ENCODE data around the gene BTN1A1. TPM values are rescaled to one million over a fixed set of nuclear protein-coding genes. Genes with fewer than 3 reads are reported as not detected.

The BTN1A1 gene
- total and polyA plus RNA-seq, 9 of the 15 experiments (the other 6 are each of a cell fraction or from before 2014, with no cell fraction given), result 0.01 to 0.15 (median 0.06) TPM; not detected in 4

- peaks cover 45% of the 10 kb centered on the region for H3K79me2 ChIP-seq (ENCODE audit: control insufficient read depth, insufficient read depth, low read length)
- peak overlapping the region; percentile 94 for H3K4me2 ChIP-seq (ENCODE audit: insufficient read depth, low read length)
- no peak for ATAC-seq
- FAIRE-seq, result no peak
- peaks cover 11 to 19% of the 10 kb centered on the region in 2 experiments for H3K4me1 ChIP-seq (replicated peaks in 1 of 2; ENCODE audit: control insufficient read depth in 2 of 2, insufficient read depth in 2 of 2, low read length in 2 of 2)
- POLR2A ChIA-PET, result interaction anchor here (0.6 to 4.2 kb wide), 4 partner anchors 13 to 741 kb away, joined by 3 to 26 read pairs (median 12); no protein-coding TSS in a partner anchor
- no peaks in the 10 kb centered on the region; the same call in 1 of the 2 replicates for H4K20me1 ChIP-seq (replicated peaks; ENCODE audit: control insufficient read depth, insufficient read depth, low read length)
- no peak for DNase-seq (ENCODE audit: extremely low read depth in 1 of 4, low spot score in 3 of 4)
- peak overlapping the region; percentile 98 for H2AFZ ChIP-seq (ENCODE audit: low read depth, low read length)
- peak overlapping the region; percentile 80 to 95 for H3K9ac ChIP-seq (ENCODE audit: insufficient read depth in 1 of 2, low read depth in 2 of 2, low read length in 2 of 2)
- H3K27me3 ChIP-seq (ENCODE audit: control insufficient read depth in 2 of 2, insufficient read depth in 2 of 2, low read length in 2 of 2), result no peaks in the 10 kb centered on the region
- in situ Hi-C loops (cut with MboI) (no loop called here), intact Hi-C loops (cut with micrococcal nuclease) (loop anchor here (5.0 kb wide), 1 partner anchor 227 kb away; no protein-coding TSS in a partner anchor)
- no peaks in the 10 kb centered on the region for H3K9me3 ChIP-seq (replicated peaks; ENCODE audit: control insufficient read depth, insufficient read depth, low read depth, low read length)
- WGBS (ENCODE audit: insufficient coverage, low coverage, missing lambda C conversion rate), result 4% methylated on average over 16 of the region's 16 CpGs
- peaks cover 34% of the 10 kb centered on the region for H3K36me3 ChIP-seq (ENCODE audit: control insufficient read depth, insufficient read depth, low read length)
- no TSS peak for BruUV-seq (replicated peaks)
- H3K4me3 ChIP-seq, result peak overlapping the region; percentile 67
- no peaks in the 10 kb centered on the region for H3K9me1 ChIP-seq (ENCODE audit: control insufficient read depth, insufficient read depth, low read length)
- CTCF ChIA-PET (ENCODE audit: low intra/inter-chr PET ratio), result interaction anchor here (0.7 kb wide), 1 partner anchor 9 kb away, joined by 6 read pairs; no protein-coding TSS in a partner anchor
- H3K27ac ChIP-seq (ENCODE audit: extremely low read depth, low read depth, low read length), result peak overlapping the region; percentile 86
- TF ChIP-seq BHLHE40 (IDR thresholded peaks at IDR 0.05; ENCODE audit: low read length), result no peak
- TF ChIP-seq PHF20 (IDR thresholded peaks at IDR 0.05; ENCODE audit: partially characterized antibody), result peak; percentile 50
- TF ChIP-seq HDAC1 (IDR thresholded peaks at IDR 0.05), result peak in 1 of 2 experiments; percentile 31; a peak in 1 of 4 replicates
- peak; percentile 14 for TF ChIP-seq TBP (optimal IDR thresholded peaks at IDR 0.05; ENCODE audit: low read depth, low read length)
- TF ChIP-seq, protein P1, sequence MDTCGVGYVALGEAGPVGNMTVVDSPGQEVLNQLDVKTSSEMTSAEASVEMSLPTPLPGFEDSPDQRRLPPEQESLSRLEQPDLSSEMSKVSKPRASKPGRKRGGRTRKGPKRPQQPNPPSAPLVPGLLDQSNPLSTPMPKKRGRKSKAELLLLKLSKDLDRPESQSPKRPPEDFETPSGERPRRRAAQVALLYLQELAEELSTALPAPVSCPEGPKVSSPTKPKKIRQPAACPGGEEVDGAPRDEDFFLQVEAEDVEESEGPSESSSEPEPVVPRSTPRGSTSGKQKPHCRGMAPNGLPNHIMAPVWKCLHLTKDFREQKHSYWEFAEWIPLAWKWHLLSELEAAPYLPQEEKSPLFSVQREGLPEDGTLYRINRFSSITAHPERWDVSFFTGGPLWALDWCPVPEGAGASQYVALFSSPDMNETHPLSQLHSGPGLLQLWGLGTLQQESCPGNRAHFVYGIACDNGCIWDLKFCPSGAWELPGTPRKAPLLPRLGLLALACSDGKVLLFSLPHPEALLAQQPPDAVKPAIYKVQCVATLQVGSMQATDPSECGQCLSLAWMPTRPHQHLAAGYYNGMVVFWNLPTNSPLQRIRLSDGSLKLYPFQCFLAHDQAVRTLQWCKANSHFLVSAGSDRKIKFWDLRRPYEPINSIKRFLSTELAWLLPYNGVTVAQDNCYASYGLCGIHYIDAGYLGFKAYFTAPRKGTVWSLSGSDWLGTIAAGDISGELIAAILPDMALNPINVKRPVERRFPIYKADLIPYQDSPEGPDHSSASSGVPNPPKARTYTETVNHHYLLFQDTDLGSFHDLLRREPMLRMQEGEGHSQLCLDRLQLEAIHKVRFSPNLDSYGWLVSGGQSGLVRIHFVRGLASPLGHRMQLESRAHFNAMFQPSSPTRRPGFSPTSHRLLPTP (IDR thresholded peaks at IDR 0.05; ENCODE audit: borderline replicate concordance, extremely low read depth, insufficient read length), result peak; percentile 30
- TF ChIP-seq ZNF121 (CRISPR knock-in tag; conservative IDR thresholded peaks at IDR 0.05), result peak; percentile 96
- no peak for TF ChIP-seq SMARCB1 (IDR thresholded peaks at IDR 0.05; ENCODE audit: insufficient read length, low read depth)
- peak; percentile 42 to 56; a peak in 3 of 4 replicates for TF ChIP-seq KDM1A (IDR thresholded peaks at IDR 0.05)
- peak; percentile 55; the same call in 1 of the 2 replicates for TF ChIP-seq SMARCA5 (IDR thresholded peaks at IDR 0.05)
- no peak for TF ChIP-seq RBM34 (IDR thresholded peaks at IDR 0.05; ENCODE audit: borderline replicate concordance, insufficient read depth, low read length)
- TF ChIP-seq ARNT (IDR thresholded peaks at IDR 0.05), result peak in 1 of 2 experiments; percentile 64; a peak in 1 of 4 replicates
- no peak for TF ChIP-seq NFXL1 (CRISPR knock-in tag; IDR thresholded peaks at IDR 0.05)
- TF ChIP-seq BCOR (IDR thresholded peaks at IDR 0.05), result peak; percentile 66; the same call in 1 of the 2 replicates
- TF ChIP-seq, protein P2, sequence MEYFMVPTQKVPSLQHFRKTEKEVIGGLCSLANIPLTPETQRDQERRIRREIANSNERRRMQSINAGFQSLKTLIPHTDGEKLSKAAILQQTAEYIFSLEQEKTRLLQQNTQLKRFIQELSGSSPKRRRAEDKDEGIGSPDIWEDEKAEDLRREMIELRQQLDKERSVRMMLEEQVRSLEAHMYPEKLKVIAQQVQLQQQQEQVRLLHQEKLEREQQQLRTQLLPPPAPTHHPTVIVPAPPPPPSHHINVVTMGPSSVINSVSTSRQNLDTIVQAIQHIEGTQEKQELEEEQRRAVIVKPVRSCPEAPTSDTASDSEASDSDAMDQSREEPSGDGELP (CRISPR knock-in tag; IDR thresholded peaks at IDR 0.05; ENCODE audit: borderline replicate concordance), result 0 out of 2 replicates have a peak, but pooled peaks have one; percentile 11
- no peak for TF ChIP-seq DIDO1 (tag; IDR thresholded peaks at IDR 0.05; ENCODE audit: low read depth)
- TF ChIP-seq RCOR1 (IDR thresholded peaks at IDR 0.05; ENCODE audit: borderline replicate concordance in 1 of 2, low read depth in 2 of 2, low read length in 2 of 2), result 0 out of 4 replicates have a peak, but pooled peaks of 1 of the 2 experiments have one; percentile 13
- no peak for TF ChIP-seq TAF9B (IDR thresholded peaks at IDR 0.05; ENCODE audit: partially characterized antibody)
- peak; percentile 13; the same call in 1 of the 2 replicates for TF ChIP-seq ARID1B (IDR thresholded peaks at IDR 0.05)
- peak; percentile 73 for TF ChIP-seq ADNP (tag; IDR thresholded peaks at IDR 0.05)
- no peak for TF ChIP-seq ZNF431 (CRISPR knock-in tag; IDR thresholded peaks at IDR 0.05)
- no peak for TF ChIP-seq ZSCAN29 (IDR thresholded peaks at IDR 0.05)
Observed at GRCh38 chr6:26539071-26539615, 39.0 kb downstream of the BTN1A1 start.
